Activated CD4-positive, alpha-beta T cell treated with anti-CD3 and anti-CD28 coated beads, Interleukin-2, amount 50 U/mL, for 1 hour (primary cell): ENCODE data around the gene INCA1.

Source experiments
- DNase-seq: peaks from one replicate; pipeline ENCODE4 v3.0.0-alpha.2; 2020

Gene INCA1

DNA sequence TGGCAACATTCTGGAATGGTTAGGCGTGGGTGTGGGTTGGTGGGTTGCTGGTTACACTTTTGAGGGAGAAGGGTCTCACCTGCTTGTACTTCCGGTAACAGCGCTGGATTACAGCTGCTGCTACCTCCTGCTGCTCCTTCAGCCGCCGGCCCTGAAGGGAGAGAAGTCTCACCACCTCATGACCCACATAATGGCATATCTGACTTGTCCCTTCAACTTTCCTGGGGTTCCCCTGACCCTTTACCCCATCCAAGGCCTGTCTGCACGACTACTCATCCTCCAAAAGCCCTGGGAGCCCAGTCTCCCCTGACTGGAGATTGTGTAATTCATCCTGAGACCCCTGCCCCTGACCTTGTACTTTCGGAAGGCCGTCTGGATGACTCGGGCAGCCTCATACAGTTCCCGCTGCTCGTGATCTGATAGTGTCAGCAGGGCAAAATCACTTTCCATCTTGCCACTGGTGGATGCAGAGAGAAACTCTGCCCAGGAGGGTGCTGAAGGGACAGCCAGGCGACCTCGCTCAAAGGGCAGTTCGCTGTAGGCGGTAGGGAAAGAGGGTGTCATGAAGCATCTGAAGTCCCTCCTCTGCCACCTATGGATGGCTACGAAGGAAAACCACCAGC is 27.7 kb downstream of the INCA1 start:
- DNase-seq: peak; percentile 4

DNA sequence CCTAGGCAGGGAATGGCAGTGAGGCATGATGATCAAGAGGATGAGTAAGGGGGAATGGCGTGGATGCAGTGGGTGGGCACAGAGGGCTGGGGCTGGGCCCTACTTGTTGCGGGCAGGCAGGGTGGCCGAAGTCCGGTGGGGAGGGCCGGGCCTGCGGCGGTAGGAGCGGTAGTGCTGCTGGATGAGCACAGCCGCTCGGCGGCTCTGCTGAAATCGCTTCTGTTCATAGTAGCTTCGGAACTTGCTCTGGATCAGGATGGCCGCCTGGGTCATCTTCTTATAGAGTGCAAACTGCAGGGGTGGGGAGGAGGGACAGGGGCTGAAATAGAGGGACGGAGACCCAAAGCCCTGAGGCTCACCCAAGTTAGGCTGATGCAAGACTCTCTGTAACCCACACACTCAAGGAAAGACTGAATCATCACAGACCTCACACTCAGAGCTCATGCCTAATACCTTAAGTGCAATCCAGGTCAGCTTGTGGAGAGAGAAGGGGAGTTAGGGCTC is 28.2 kb downstream of the INCA1 start:
- no peak for DNase-seq

DNA sequence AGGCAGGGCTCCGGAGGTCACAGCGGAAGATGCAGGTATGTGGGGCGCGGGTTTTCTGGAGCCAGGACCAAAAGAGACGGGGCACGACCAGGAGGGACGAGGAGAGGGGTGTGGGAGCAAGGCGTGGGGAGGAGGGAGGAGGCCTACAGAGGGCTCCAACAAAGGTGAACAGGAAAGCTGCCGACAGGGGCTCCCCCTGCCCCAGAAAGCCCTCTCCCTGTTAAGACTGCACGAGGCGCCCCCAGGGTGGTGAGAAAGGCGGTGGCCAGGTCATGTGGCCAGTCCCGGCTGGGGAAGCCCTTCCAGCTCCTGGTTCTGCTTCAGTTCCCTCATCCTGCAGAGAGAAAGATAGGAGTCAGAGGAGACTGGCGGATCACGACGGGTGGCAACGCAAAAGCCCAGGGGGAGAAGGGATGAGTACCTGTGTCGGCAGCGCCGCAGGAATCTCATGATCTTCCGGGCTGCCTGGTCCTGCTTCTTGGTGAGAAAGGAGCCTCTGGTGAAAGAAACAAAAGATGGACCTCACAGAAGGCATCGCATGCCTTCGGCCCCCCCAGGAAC is 28.8 kb downstream of the INCA1 start:
- DNase-seq: no peak

DNA sequence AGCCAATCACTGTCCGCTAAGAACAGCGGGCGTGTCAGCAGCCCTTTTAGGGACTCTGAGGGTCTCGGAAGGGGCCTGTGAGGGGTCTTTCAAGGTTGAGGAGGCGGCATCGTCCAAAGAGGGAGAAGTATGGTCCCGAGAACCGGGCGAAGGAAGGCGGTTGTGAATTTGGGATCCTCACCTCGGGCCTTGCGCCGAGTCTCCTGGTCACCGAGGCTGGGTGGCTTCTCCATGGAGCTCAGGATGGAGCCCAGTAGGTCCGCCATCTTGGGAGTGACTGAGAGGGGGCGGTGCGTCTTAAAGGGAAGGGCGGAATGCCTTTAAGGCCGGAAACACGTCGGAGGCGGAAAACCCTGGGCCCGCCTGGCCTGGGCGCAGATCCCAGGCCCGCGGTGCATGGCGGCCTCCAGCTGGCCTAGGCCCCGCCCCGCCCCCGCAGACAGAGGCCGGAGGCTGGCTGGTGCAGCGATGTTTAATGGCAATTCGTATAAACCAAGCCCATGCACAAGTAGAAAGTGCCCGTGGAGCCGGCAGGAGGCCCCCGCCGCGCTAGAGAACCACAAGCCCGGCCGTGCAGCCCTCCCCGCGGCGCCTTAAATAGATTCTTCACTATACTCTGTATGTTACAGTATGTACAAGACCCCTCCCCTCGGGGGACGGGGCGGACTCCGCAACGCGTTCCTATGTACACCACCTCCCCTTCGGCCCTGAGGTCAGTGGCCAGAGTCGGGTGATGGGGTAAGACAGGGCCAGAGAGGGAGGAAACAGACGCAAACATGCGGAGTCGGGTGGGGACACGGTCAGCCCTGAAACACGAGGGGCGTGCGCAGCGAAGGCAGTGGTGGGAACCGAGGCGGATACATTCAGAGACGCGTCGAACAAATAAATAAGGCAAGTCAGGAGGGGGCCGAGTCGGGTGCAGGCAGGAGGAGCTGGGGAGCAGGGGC is 29.5 kb downstream of the INCA1 start, which contains the start of gene SPAG7:
Gene SPAG7, minus strand, starts transcription at position 279 of the 947 bp plus-strand sequence. Its CDS starts 13 bp downstream, at position 266.
- DNase-seq: peak; percentile 92

DNA sequence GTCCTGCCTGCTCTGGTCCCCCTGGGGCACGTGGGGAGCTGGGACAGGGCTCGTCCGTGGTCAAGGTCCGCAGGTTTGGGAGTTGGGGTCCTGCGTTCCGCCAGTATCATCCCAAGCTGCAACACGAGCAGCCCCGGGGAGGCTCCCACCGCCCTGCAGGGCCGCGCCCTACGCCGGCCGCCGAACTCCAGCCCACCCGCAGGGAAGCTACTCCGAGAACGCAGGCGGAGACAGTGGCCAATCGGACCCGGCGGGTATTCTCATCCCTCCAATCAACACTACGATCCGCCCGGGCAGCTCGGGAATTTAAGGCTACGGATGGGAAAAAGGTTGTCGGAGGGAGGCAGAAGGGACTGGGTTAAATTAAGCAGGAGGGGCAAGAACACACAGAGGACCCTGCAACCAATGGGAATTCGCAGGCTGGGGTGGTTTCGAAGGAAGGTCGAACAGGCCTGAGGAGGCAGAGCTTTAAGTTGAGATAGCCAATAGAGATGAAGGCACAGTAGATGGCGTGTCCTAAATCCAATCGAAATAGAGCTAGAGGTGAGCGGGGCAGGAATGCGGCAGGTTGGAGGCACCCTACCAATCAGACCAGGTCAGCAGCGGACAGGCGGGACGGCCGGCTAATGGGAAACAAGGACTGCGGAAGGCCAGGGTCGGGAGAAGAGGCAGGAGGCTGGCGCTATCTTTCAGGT is 30.3 kb downstream of the INCA1 start:
- DNase-seq: peak; percentile 90

DNA sequence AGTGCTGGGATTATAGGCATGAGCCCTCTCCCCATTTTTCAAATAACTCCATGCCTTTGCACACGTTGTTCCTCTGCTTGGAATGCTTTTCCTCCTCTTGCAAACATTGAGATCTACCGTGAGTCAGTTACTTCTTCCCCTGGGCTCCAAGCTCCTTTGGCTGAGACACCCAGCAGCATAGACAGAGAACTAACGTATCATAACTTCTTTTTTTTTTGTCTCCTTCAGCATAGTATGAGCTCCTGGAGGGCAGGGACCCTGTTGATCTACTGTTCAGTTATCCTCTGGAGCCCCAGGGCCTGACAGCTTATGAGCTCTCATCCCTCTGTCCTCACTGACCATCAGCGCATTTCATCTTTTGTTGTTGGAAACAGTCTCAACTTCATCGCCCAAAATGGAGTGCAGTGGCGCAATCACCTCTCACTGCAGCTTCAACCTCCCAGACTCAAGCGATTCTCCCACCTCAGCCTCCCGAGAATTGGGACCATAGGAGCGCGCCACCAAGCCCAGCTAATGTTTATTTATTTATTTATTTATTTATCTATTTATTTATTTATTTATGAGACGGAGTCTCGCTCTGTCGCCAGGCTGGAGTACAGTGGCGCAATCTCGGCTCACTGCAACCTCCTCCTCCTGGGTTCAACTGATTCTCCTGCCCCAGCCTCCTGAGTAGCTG is 31.9 kb downstream of the INCA1 start:
- no peak for DNase-seq

DNA sequence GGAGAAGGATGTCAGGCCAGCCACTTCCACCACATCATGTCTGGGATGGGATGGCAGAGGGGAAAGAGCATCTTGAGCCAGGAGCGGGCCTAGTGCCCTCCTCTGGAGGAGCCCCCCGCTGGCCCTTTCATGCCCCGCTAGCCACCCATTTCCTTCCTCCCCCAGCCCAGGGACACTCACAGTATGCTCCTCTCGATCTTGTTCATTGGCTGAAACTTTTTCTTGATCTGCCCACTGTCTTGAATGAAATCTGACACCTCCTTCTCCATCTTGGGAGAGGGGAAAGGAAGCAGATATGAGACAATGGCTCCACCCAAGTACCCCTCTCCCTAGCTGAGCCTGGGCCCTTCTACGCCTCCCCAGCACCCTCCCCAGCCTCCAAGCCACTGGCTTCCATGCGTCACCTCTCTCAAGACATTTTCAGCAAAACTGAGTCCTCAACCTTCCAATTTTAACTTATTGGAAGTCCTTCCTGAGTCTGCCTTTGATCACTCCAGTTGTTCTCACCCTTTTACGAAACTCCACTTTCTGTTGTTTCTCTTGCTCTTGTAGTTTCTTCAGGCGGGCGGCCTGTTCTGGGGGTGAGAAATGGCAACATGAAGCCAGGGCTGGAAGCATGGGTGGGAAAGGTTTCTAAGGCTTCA is 36.9 kb downstream of the INCA1 start:
- DNase-seq: no peak

DNA sequence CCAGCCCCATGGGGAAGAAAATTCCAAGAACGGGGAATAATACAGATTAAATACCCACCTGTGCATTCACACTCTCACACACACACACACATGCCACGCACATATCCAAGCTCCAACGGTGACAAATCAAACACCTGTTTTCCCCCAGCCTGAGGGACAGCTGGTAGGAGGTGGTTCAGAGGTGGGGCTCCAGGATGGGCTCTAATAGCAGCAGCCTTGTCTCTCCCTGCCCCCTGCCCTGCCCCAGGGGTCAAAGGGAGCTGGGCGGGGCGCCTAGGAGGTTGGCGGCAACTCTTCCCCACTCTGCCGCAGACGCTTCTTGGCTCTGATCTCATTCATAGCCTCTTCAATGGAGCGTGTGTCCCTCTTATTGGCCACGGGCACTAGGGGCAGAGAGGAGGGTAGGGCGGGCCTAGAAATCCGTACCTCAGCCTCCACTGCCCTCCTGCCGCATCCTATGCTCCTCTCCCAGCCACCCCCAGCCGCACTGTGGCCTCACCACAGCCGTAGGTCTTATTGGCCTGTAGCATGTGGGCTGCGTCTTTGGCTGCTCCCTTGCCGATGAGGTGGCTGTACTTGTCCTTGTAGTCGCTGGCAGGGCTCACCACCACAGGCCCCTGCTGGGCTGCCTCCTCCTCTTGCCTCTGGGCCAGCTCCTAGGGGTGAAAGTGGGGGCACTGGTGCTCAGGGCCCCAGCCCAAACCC is 37.9 kb downstream of the INCA1 start:
- DNase-seq: no peak

DNA sequence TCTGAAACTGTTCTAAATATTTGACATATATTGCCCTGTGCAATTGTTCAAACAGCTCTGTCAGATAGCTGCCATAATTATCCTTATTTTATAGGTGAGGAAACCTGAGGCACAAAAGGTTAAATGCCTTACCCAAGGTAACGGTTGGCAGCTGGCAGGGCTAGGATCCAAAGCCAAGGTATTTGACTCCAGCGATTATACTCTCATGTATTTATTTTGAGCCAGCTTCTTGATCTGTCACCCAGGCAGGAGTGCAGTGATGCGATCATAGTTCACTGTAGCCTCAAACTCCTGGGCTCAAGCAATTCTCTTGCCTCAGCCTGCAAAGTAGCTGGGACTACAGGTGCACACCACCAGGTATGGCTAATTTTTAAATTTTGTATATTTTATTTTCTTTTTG is 39.2 kb downstream of the INCA1 start:
- no peak for DNase-seq

DNA sequence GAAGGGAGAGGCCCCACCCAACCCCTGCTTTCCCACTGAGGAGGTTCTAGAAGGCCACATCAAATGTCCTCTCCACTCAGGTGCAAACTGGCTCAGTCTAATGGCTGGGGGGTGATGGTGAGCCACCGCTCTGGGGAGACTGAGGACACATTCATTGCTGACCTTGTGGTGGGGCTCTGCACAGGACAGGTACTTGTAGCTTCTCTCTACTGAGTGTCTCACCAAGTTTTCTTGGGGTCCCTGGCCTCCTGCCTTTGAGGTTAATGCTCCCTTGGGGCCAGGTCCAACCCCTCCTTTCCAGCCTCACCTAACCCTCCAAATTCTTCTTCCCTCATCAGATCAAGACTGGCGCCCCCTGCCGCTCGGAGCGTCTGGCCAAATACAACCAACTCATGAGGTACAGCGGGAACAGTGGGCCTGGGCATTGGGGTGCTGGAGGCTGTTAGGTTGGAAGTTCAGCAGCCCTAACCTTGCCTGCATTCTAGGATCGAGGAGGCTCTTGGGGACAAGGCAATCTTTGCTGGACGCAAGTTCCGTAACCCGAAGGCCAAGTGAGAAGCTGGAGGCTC is 40.7 kb downstream of the INCA1 start:
- peak; percentile 46 for DNase-seq

DNA sequence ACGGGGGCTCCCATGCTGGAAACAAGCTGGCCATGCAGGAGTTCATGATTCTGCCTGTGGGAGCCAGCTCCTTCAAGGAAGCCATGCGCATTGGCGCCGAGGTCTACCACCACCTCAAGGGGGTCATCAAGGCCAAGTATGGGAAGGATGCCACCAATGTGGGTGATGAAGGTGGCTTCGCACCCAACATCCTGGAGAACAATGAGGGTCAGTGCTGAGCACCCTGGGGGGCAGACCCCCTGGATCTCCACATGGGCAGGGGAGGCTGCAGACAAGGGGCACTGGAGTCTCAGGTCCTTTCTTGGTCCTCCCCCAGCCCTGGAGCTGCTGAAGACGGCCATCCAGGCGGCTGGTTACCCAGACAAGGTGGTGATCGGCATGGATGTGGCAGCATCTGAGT is 42.2 kb downstream of the INCA1 start:
- DNase-seq: no peak

DNA sequence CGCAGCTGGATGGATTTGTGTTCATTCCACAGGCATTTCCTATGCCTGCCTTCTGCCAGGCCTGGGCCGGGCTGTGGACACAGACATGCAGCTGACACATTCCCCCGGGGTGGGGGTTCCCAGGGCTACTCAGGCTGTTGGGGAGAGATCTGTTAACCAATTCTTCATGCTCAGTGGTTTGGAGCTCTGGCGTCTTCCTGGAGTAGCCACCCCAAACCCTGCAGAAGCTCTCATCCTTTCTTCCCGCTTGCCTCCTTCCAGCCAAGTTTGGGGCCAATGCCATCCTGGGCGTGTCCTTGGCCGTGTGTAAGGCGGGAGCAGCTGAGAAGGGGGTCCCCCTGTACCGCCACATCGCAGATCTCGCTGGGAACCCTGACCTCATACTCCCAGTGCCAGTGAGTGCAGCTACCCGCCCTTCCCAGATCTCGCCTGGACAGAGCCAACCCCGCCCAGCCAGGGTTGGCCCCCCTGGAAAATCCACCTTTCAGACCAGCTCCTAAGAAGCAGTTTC is 43.8 kb downstream of the INCA1 start:
- no peak for DNase-seq

DNA sequence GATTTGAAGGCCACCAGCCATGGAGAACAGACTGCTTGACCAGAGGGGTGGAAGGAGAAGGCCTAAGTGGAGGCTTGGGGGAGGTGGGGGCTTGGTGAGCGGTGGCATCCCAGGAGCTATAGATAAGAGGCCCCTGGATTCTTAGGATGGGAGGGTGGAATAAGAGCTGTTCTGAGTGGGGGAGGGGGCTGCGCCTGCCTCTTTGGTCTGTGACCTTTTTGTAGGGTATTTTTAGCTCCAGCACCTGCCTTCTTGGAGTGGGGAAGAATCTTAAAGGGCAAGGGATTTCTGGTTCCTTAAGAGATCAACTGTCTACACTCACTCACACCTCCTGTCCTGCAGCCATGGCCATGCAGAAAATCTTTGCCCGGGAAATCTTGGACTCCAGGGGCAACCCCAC is 45.8 kb downstream of the INCA1 start:
- no peak for DNase-seq

DNA sequence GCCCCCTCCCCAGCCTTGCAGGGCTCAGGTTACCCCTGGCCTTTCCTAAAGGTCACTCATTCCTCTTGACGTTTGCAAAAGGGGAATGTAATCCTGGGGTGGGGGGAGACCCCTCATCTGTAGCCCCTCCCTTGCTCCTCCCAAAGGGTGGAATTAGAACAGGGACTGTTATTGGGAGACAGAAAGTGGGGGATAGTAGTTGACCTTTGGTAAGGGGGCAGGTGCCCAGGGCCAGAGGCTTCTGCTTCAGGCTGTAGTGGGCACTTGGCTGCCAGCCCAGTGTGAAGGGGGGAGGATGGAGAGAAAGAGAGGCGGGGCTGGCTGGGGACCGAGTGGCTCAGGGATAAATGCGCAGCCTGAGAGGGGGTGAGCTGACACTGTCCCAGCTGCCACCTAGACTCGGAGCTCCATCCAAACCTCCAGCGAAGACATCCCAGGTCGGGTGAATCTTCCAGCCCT is 46.5 kb downstream of the INCA1 start, which contains the start of gene ENO3:
Gene ENO3, plus strand, starts transcription at position 374 of the 459 bp plus-strand sequence. CDS start 711 bp downstream, outside the sequence.
- no peak for DNase-seq

DNA sequence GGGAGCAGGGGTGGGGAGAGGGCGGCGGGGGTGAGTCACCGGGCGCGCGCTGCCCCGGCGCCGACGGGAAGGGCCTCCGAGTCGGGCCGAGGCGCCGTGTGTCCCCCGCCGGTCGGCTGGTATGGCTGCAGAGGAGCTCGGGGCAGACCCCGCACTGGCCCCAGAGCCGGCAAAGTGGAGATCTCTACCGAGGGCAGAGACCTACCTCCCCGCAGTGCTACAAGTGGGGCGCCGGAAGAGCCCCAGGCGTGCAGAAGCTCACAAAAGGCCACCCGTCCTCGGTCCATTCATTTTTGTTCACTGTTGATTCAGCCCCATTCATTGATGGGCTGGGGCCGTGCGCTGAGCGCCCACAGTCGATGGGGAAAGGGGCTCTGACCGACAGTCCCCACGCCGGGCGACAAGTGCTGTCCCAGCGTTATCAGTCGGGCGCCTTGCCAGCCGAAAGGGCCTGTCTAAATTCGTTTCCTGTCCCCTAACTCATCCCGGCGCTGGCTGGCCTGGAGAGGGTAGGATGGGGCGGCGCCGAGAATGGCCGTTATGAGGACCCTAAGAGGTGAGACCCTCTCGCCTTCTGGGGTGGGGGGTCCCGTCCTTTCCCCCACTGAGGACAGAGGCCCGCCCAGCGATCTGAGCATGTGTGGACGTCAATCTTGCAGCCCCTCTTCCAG is 47.1 kb downstream of the INCA1 start:
- no peak for DNase-seq

DNA sequence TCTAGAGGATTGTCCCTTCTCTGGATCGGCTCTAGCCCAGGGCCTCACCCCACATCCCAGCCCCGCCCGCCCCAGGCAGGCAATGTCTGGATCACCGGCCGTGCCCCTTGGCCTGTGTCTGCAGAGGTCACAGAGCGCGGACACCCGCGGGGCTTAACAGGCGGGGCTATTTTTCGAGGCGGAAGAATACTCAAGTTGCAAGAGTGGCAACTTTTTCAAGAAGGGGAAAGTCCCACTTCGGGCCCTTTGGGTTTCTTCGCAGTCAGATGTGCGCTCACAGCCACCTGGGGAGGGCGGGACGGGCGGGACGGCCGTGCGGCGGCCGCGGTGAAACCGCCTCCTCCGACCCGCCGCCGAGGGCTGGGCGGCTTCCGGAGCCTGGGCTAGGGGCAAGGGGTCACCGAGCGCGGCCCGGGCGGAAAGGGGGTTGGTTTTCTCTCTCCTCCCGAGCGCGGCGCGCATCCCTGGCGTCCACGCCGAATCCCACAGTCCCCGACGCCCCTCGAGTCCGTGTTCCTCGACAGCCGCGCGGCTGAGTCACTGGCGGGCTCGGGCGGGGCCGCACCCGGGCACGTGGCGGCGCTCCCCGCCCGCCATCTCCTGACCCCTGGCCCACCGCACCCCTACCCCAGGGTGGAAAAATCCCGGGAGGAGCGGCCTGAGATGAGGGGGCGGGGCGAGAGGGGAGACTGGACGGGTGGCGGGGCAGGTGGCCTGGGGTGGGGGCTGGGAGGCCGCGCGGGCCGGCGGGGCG is 47.8 kb downstream of the INCA1 start:
- DNase-seq: peak; percentile 69

DNA sequence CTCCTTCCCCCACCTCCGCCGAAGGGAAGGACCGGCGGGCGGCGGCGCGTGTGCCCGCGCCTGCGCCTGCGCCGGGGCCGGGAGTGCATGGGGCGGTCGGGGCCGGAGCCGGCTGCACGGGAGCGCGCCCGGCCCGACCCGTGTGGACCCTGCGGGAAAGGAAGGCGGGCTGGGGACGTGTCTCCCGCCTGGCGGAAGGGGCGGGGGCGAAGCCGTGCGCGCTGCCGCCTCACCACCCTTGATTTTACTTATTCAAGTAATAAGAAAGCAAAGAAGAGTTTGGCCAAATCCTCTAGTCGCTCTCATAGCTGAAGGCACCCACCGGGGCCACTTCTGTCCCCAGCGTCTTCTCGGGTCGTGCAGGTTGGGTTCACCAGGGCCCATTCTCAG is 48.4 kb downstream of the INCA1 start:
- peak; percentile 62 for DNase-seq

DNA sequence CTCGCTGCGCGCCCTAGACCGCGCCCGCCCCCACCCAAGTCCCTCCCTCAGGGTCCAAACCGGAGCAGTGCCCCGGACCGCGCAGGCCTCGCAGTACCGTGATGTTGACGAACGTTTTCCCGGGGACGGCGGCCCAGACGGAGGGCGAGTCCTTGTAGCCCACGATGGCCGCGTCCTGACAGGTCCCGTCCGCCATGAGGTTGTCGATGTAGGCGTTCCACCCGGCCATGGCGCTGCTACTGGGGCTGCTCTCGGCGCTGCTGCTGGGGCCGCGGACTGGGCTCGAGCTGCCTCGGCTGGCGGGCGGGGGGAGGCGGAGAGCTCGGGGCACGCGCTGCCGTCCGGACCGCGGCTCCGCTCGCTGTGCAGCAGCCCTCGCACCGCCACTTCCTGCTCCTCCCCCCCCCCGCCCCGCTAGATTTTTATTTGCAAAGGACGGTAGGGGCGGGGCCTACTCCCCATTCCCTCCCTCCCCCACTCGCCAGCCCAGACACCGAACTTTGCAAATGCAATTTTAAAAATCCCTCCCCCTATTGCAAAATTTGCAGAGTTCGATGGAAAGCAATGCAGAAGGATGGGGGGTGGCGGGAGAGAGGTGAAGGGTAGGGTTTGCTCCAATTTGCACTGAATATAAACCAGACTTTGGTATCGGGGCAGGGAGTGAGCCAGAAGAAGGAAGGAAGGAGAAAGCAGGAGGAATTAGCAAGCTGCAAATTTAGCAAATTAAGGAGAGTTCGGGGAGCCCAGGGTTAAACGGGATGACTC is 49.0 kb downstream of the INCA1 start, which contains the start of gene PFN1:
Gene PFN1, minus strand, starts transcription at position 365 of the 765 bp plus-strand sequence. Its CDS starts 136 bp downstream, at position 229.
- DNase-seq: peak; percentile 91
